Cardiac fibroblast (primary cell): ENCODE measurements around the gene TMEFF2.

Source experiments
- DNase-seq, 2 donors: peaks; one replicate each; pipeline versions ENCODE4 v3.0.0 to v3.0.0-alpha.2; 2010; ENCODE audit warnings: low read depth in 2 of 2
- H3K4me3 ChIP-seq, 2 donors: replicated peaks in 1 of 2; 1 replicate in 1 of 2; 2 replicates in 1 of 2; pipeline ENCODE4 v1.5.1; 2011; ENCODE audit warnings: low read depth in 2 of 2, low read length in 2 of 2, mild to moderate bottlenecking in 2 of 2, moderate library complexity in 1 of 2
- CTCF ChIP-seq: IDR thresholded peaks from one replicate; pipeline ENCODE4 v1.5.1; 2011; ENCODE audit warnings: low read depth, mild to moderate bottlenecking, low read length, inconsistent platforms

Gene TMEFF2

DNA sequence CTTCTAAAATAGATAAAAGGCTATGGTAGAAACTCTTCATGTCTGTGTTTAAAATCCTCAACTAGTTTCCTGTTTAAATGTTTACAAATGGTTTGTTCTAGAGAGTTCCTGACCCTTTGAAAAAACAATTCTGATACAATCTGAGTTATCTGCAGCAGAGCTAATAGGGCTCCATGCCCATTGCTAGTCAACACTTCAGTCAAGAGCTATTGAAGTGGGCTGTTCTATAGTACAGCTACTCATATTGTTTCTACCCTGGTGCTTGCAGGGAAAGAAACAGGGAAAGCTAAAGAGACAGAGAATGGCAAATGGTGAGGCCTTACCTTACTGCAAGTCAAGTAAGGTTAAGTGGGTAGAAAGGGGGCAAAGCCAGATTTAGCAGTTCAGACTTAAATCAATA, 235.5 kb downstream of the TMEFF2 start:
- TF ChIP-seq CTCF: no peak
- no peak overlapping the region for H3K4me3 ChIP-seq
- peak in 1 of 2 donors; percentile 46 for DNase-seq

DNA sequence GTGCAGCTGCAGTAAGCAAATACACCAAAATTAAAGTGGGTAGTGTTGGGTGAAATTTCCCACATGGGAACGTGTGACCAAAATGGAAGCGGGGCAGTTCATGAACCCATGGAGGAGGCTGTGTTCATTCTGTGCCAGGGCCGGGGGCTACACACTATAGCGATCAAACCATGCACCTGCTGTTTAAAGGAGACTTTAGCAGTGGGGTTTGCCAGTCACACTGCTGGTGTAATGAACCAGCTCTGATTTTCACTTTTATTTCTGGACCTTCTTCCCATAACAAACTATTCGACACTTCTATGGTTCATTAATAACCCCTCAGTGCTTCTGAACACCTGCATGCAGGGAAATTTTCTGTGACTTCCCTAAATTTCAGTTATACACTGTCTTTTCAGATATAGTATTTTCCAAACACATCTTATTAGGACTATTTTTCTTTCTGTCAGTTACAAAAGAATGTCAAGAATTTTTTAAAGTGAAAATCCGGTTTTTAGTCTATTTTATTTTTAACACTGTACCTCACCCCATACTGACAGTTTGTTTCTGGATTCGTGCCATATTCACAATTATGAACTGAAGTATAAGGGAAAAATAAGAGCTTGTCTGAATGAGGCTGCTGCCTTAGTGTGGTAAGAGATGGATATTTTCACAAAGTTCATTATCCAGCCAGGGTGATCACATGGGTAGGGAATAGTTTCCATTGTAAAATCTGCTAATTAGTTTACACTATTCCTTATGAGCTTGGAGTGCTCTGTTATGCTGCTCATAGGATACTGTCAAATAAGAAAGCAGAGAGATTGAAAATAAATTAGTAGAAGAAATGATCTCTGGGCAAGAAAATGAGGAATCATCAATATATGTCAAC, 236.5 kb downstream of the TMEFF2 start:
- peak in 1 of 2 donors; percentile 44 for DNase-seq
- TF ChIP-seq CTCF: no peak
- H3K4me3 ChIP-seq: no peak overlapping the region

DNA sequence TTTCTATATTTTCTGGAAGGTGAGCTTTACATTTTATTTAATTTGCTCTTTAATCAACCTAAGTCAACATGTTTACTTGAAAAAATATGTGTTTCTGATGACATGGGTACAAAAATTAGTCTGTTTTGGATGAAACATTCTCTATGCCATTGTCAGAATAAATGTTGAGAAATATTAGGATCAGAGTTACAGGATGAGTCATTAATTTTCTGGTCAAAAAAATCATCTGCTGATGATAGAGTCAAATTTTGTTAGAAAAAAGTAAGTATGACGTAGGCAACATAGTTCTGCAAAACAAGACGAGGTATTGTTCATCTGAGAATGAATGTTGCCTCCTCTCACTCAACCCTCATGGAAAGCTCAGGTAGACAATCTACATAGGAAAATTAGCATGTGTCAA, 240.3 kb downstream of the TMEFF2 start:
- H3K4me3 ChIP-seq: no peak overlapping the region
- peak in 1 of 2 donors; percentile 59 for DNase-seq
- no peak for TF ChIP-seq CTCF

GRCh38 chr2:191952515-191953270, 242.0 kb downstream of the TMEFF2 start:
- no peak for DNase-seq
- H3K4me3 ChIP-seq: no peak overlapping the region
- no peak for TF ChIP-seq CTCF

DNA sequence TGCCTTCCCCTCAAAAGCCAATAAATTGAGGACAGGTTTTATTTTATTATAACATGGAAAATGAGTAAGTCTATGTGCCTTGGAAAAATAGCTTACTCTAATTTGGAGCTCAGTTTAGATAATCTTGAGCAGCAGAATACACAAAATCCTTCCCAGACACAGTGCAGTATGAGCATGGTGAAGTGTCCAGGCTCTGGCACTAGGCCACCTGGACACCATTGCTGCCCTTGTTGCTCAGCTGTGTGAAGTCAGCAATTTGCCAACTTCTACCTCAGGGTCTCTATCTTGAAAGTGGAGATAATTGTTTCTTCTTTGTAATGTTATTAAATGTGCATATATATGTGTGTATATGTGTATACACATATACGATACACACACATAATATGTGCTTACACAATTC, 242.9 kb downstream of the TMEFF2 start:
- DNase-seq: no peak
- H3K4me3 ChIP-seq: no peak overlapping the region
- no peak for TF ChIP-seq CTCF

- no peak for DNase-seq
- H3K4me3 ChIP-seq: no peak overlapping the region
- no peak for TF ChIP-seq CTCF
Observed at GRCh38 chr2:191951376-191951775, 243.4 kb downstream of the TMEFF2 start.
